K562 (cell line): Measurements from ENCODE around the gene CYFIP2. TPM values are rescaled to one million over a fixed set of nuclear protein-coding genes. Genes with fewer than 3 reads are reported as not detected.

ENCODE experiments used
- ATAC-seq: fragments of 200-7000 bp; cut with Tn5 transposase; 3 replicates; pipeline ENCODE4 v1.9.1; 2020; ENCODE audit warnings: moderate library complexity
- BruUV-seq: library from RNA; stranded (reverse); fragments of 400-500 nt; replicated peaks from 2 replicates; lab custom pipeline; 2021; lab: Mats Ljungman, UMichigan
- CTCF ChIA-PET: fragments of 300-600 bp; formaldehyde crosslinking; extraction: SDS; loops from one replicate; lab custom pipeline; 2021; ENCODE audit warnings: low intra/inter-chr PET ratio; lab: Yijun Ruan, JAX
- POLR2A ChIA-PET: fragments of 300-600, 350-650 bp; sonication (Branson Sonifier 250); formaldehyde crosslinking; extraction: SDS; loops from one replicate; lab custom pipeline; 2021; ENCODE audit warnings: antibody characterized with exemption, inconsistent platforms; lab: Yijun Ruan, JAX
- DNase-seq, 4 experiments: peaks; one replicate each; pipeline versions ENCODE4 v3.0.0 to v3.0.0-alpha.2; 2011 to 2018; ENCODE audit warnings: low spot score in 3 of 4, mixed read lengths in 3 of 4; ENCODE audit errors: extremely low read depth in 1 of 4
- FAIRE-seq: peaks from 2 replicates; lab custom pipeline; 2011; peaks lifted over from hg19 to GRCh38; lab: Jason Lieb, UNC
- H2AFZ ChIP-seq: 2 replicates; pipeline ENCODE4 v1.6.0; 2011; ENCODE audit warnings: low read depth, low read length, control low read depth, inconsistent platforms
- H3K27ac ChIP-seq: fragments of 200-600 bp; 3 replicates; pipeline ENCODE4 v1.8.0; 2011; ENCODE audit warnings: low read depth, mild to moderate bottlenecking, control low read depth, inconsistent platforms, low read length, moderate library complexity, mixed read lengths; ENCODE audit errors: extremely low read depth
- H3K27me3 ChIP-seq, 2 experiments: fragments of 300-600 bp in 1 of 2; 2 replicates in 1 of 2; 3 replicates in 1 of 2; pipeline versions ENCODE4 v1.6.0 to v1.8.0; 2011; ENCODE audit warnings: inconsistent platforms in 2 of 2, low read length in 2 of 2, mild to moderate bottlenecking in 1 of 2, mixed read lengths in 1 of 2, moderate library complexity in 1 of 2; ENCODE audit not compliant: control insufficient read depth in 2 of 2, insufficient read depth in 2 of 2
- H3K36me3 ChIP-seq: fragments of 300-600 bp; 3 replicates; pipeline ENCODE4 v1.8.0; 2011; ENCODE audit warnings: mild to moderate bottlenecking, low read length, inconsistent platforms; ENCODE audit not compliant: control insufficient read depth, insufficient read depth
- H3K4me1 ChIP-seq, 2 experiments: fragments of 200-600 bp in 1 of 2; replicated peaks in 1 of 2; 2 replicates in 1 of 2; 3 replicates in 1 of 2; pipeline versions ENCODE4 v1.5.1 to v1.8.0; 2011; ENCODE audit warnings: inconsistent platforms in 2 of 2, low read length in 2 of 2, mild to moderate bottlenecking in 1 of 2, mixed read lengths in 1 of 2, moderate library complexity in 1 of 2; ENCODE audit not compliant: control insufficient read depth in 2 of 2, insufficient read depth in 2 of 2
- H3K4me2 ChIP-seq: 2 replicates; pipeline ENCODE4 v1.6.1; 2011; ENCODE audit warnings: low read length, control low read depth, inconsistent platforms, mixed read lengths; ENCODE audit not compliant: insufficient read depth
- H3K4me3 ChIP-seq: fragments of 200-600 bp; sonication (generic), shearing (Covaris generic); 2 replicates; pipeline ENCODE4 v1.5.1; 2016; ENCODE audit warnings: control low read depth, inconsistent platforms
- H3K79me2 ChIP-seq: fragments of 200-600 bp; 3 replicates; pipeline ENCODE4 v1.8.0; 2011; ENCODE audit warnings: low read length, inconsistent platforms; ENCODE audit not compliant: control insufficient read depth, insufficient read depth
- H3K9ac ChIP-seq, 2 experiments: 2 replicates each; pipeline versions ENCODE4 v1.6.0 to v1.6.1; 2011; ENCODE audit warnings: low read depth in 2 of 2, low read length in 2 of 2, control low read depth in 1 of 2, inconsistent platforms in 1 of 2, mild to moderate bottlenecking in 1 of 2, mixed read lengths in 1 of 2; ENCODE audit not compliant: insufficient read depth in 1 of 2
- H3K9me1 ChIP-seq: one replicate; pipeline ENCODE4 v1.6.0; 2011; ENCODE audit warnings: inconsistent platforms, mild to moderate bottlenecking, low read length, moderate library complexity; ENCODE audit not compliant: control insufficient read depth, insufficient read depth
- H3K9me3 ChIP-seq: replicated peaks from 2 replicates; pipeline ENCODE4 v1.5.1; 2011; ENCODE audit warnings: low read depth, low read length, inconsistent platforms; ENCODE audit not compliant: control insufficient read depth, insufficient read depth
- H4K20me1 ChIP-seq: replicated peaks from 2 replicates; pipeline ENCODE4 v1.6.1; 2011; ENCODE audit warnings: low read length, inconsistent platforms, mixed read lengths; ENCODE audit not compliant: control insufficient read depth, insufficient read depth
- ARHGAP35 ChIP-seq: fragments of 450-650 bp; IDR thresholded peaks from 2 replicates; pipeline ENCODE4 v1.6.1; 2018; ENCODE audit not compliant: partially characterized antibody
- GABPA ChIP-seq: fragments of 200-800 bp; sonication (Bioruptor generic); conservative IDR thresholded peaks from 2 replicates; pipeline ENCODE4 v1.6.1; 2016; ENCODE audit warnings: low read depth, missing genetic modification characterization, missing compliant biosample characterization
- KDM5B ChIP-seq: fragments of 200-600 bp; sonication (generic); IDR thresholded peaks from 2 replicates; pipeline ENCODE4 v1.6.1; 2012; ENCODE audit warnings: low read depth, mild to moderate bottlenecking, moderate library complexity, low read length, control low read depth, inconsistent platforms; ENCODE audit not compliant: insufficient replicate concordance
- ZNF24 ChIP-seq: fragments of 450-650 bp; IDR thresholded peaks from 2 replicates; pipeline ENCODE4 v1.6.1; 2016
- WGBS: fragments of 100-300 bp; shearing (Covaris generic); methylation state at CpG from one replicate; pipeline ENCODE4 v1.1.6; 2016; ENCODE audit warnings: low coverage, mixed read lengths; ENCODE audit not compliant: insufficient coverage; ENCODE audit errors: missing lambda C conversion rate; 5-methylcytosine and 5-hydroxymethylcytosine counted together
- in situ Hi-C: fragments of 300-500 bp; cut with MboI; formaldehyde crosslinking; loops from 4 replicates; pipeline ENCODE4 v1.15.0; 2018; ENCODE audit warnings: inconsistent platforms, mixed read lengths
- intact Hi-C: fragments of 100-400 bp; cut with micrococcal nuclease; formaldehyde crosslinking; loops from 2 replicates; pipeline ENCODE4 v1.14.2; 2022
- polyA plus RNA-seq, 8 experiments: library from polyadenylated mRNA; depleted of rRNA in 4 of 8; stranded (reverse) in 5 of 8; unstranded in 3 of 8; fragments of >200 nt; fragmentation: Nextera tagmentation in 2 of 8; fragmentation: Illumina TruSeq in 1 of 8; extraction: Ambion mirVana in 2 of 8; extraction: Trizol in 1 of 8; gene quantifications; 2 replicates each; pipeline versions ENCODE4 v1.2.1 to v1.2.3, GENCODE V29; 2011 to 2014; ENCODE audit warnings: inconsistent platforms in 1 of 8, missing spikeins in 1 of 8
- total RNA-seq, 7 experiments: library from RNA; depleted of rRNA in 6 of 7; stranded (reverse); fragments of >200 nt in 6 of 7; fragmentation: Illumina TruSeq in 2 of 7; extraction: Trizol in 2 of 7; gene quantifications; 2 replicates each; pipeline versions ENCODE4 v1.2.1 to v1.2.3, GENCODE V29; 2011 to 2021; ENCODE audit warnings: low replicate concordance in 1 of 7
- TF ChIP-seq, protein P1 (sequence below): fragments of 450-650 bp; IDR thresholded peaks from 2 replicates; pipeline ENCODE4 v1.6.1; 2016; ENCODE audit warnings: low read depth, mild to moderate bottlenecking, moderate library complexity
- TF ChIP-seq, protein P2 (sequence below): fragments of 250-450 bp; sonication (Bioruptor Pico); IDR thresholded peaks from 2 replicates; pipeline ENCODE4 v1.8.0; 2022; ENCODE audit warnings: moderate library complexity, mild to moderate bottlenecking, inconsistent platforms
- TF ChIP-seq, protein P3 (sequence below): fragments of 450-650 bp; IDR thresholded peaks from 2 replicates; pipeline ENCODE4 v1.6.1; 2018; ENCODE audit not compliant: partially characterized antibody
- TF ChIP-seq, protein P4 (sequence below): fragments of 450-650 bp; IDR thresholded peaks from one replicate; pipeline ENCODE4 v1.6.1; 2018; ENCODE audit warnings: mild to moderate bottlenecking, moderate library complexity; ENCODE audit not compliant: partially characterized antibody
- TF ChIP-seq, protein P5 (sequence below): fragments of 250-450 bp; sonication (Bioruptor Pico); IDR thresholded peaks from 2 replicates; pipeline ENCODE4 v1.9.0; 2021; ENCODE audit warnings: mild to moderate bottlenecking

The CYFIP2 gene
- total and polyA plus RNA-seq, 9 of the 15 experiments (the other 6 are each of a cell fraction or from before 2014, with no cell fraction given): 0.76 to 2.9 (median 1.4) TPM; not detected in 1

DNA sequence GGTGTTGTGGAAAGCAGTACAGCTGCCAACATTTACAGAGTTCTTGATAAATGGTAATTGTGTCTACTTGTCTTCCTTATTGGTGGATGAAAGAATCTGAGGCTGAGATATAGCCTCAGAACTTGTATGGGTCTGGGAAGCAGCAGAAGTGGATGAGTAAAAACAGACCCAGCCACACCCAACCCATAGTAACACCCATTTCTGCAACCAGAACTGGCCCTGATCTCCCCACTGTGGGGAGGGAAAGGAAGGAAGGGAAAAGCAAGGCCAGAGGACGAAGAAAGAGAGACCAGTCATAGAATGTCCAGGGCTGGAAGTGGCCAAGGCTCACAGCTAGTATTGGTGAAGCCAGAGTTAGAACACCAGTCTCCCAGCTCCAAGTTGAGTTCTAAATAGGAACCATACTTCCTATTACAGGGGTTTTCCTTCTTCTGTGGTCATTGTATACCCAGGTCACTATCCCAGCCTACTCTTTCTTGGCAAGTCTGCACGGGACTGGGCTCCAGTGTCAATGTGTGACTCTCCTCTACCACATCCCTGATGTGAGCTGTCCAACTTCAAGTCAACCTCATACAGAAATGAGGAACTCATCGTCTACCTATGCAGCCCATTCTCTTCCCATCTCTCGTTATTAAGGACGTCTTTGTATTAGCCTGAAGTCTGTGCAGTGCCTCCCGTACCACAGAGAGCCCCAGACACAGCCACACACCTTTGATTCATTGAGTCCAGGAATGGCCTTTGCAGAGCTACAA lies 49.4 kb upstream of the CYFIP2 start (continued):
- TF ChIP-seq KDM5B (no peak), ZNF24 (no peak)
- TF ChIP-seq, protein P1, sequence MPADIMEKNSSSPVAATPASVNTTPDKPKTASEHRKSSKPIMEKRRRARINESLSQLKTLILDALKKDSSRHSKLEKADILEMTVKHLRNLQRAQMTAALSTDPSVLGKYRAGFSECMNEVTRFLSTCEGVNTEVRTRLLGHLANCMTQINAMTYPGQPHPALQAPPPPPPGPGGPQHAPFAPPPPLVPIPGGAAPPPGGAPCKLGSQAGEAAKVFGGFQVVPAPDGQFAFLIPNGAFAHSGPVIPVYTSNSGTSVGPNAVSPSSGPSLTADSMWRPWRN: no peak

DNA sequence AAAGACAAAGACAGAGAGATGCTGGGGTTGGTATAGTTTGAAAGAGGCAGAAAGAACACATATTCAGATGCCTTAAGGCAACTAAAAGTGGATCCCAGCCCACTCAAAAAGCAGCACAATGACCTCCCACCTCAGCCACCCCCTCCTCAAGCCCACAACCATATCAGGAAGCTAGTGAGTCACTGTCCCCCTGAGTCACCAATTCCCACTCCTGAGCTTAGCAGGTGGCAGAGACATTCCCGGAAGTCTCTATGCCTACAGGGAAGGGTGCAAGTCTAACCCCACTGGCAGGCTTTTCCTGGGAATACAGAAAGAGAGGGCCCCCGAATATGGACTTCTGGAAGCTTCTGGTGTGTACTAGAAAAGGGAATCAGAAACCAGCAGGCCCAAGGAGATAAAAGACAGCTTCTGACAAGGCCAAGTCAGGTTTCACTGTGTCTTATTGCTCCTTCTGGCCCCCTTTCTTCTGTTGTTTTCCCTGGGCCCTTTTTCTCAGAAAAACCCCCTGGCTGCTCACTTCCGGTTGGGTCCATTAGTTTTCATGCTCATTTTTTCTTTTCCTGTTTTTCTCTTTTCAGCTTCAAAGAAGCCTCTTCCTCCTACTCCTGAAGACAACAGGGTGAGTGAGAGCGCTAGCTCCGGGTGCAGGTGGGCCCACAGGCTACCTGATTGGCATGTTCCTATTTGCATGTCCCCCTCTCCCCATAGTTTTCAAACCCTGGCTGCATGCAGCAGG lies 48.5 kb upstream of the CYFIP2 start:
- POLR2A ChIA-PET: interaction anchor here (0.6 kb wide), 1 partner anchor 442 kb away, joined by 4 read pairs; no protein-coding TSS in a partner anchor
- BruUV-seq: no TSS peak
- Histone ChIP-seq H2AFZ (no peak overlapping the region), H4K20me1 (no peaks in the 10 kb centered on the region), H3K27me3 (no peaks in the 10 kb centered on the region), H3K27ac (no peak overlapping the region), H3K9ac (no peak overlapping the region), H3K79me2 (no peaks in the 10 kb centered on the region), H3K4me1 (no peaks in the 10 kb centered on the region; a peak in 1 of 5 replicates), H3K36me3 (no peaks in the 10 kb centered on the region), H3K9me1 (no peaks in the 10 kb centered on the region), H3K4me3 (no peak overlapping the region), H3K4me2 (no peak overlapping the region), H3K9me3 (no peaks in the 10 kb centered on the region)
- 3% methylated on average over 5 of the region's 5 CpGs for WGBS
- FAIRE-seq: no peak
- CTCF ChIA-PET: no interaction called here
- intact Hi-C loops (no loop called here), in situ Hi-C loops (no loop called here)
- no peak for DNase-seq
- no peak for ATAC-seq
- TF ChIP-seq, protein P2, sequence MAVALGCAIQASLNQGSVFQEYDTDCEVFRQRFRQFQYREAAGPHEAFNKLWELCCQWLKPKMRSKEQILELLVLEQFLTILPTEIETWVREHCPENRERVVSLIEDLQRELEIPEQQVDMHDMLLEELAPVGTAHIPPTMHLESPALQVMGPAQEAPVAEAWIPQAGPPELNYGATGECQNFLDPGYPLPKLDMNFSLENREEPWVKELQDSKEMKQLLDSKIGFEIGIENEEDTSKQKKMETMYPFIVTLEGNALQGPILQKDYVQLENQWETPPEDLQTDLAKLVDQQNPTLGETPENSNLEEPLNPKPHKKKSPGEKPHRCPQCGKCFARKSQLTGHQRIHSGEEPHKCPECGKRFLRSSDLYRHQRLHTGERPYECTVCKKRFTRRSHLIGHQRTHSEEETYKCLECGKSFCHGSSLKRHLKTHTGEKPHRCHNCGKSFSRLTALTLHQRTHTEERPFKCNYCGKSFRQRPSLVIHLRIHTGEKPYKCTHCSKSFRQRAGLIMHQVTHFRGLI (CRISPR knock-in tag): no peak
- TF ChIP-seq, protein P3, sequence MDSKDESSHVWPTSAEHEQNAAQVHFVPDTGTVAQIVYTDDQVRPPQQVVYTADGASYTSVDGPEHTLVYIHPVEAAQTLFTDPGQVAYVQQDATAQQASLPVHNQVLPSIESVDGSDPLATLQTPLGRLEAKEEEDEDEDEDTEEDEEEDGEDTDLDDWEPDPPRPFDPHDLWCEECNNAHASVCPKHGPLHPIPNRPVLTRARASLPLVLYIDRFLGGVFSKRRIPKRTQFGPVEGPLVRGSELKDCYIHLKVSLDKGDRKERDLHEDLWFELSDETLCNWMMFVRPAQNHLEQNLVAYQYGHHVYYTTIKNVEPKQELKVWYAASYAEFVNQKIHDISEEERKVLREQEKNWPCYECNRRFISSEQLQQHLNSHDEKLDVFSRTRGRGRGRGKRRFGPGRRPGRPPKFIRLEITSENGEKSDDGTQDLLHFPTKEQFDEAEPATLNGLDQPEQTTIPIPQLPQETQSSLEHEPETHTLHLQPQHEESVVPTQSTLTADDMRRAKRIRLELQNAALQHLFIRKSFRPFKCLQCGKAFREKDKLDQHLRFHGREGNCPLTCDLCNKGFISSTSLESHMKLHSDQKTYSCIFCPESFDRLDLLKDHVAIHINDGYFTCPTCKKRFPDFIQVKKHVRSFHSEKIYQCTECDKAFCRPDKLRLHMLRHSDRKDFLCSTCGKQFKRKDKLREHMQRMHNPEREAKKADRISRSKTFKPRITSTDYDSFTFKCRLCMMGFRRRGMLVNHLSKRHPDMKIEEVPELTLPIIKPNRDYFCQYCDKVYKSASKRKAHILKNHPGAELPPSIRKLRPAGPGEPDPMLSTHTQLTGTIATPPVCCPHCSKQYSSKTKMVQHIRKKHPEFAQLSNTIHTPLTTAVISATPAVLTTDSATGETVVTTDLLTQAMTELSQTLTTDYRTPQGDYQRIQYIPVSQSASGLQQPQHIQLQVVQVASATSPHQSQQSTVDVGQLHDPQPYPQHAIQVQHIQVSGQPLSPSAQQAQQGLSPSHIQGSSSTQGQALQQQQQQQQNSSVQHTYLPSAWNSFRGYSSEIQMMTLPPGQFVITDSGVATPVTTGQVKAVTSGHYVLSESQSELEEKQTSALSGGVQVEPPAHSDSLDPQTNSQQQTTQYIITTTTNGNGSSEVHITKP: peak; percentile 75
- peak; percentile 61; the same call in 1 of the 2 replicates for TF ChIP-seq GABPA
- no peak for TF ChIP-seq ARHGAP35
- TF ChIP-seq, protein P4, sequence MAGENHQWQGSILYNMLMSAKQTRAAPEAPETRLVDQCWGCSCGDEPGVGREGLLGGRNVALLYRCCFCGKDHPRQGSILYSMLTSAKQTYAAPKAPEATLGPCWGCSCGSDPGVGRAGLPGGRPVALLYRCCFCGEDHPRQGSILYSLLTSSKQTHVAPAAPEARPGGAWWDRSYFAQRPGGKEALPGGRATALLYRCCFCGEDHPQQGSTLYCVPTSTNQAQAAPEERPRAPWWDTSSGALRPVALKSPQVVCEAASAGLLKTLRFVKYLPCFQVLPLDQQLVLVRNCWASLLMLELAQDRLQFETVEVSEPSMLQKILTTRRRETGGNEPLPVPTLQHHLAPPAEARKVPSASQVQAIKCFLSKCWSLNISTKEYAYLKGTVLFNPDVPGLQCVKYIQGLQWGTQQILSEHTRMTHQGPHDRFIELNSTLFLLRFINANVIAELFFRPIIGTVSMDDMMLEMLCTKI: no peak
- TF ChIP-seq, protein P5, sequence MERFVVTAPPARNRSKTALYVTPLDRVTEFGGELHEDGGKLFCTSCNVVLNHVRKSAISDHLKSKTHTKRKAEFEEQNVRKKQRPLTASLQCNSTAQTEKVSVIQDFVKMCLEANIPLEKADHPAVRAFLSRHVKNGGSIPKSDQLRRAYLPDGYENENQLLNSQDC (CRISPR knock-in tag): no peak
